ENCODE measurements around the gene SCAMP1.
"Not testable (repeated sequence)": the region's sequence is repeated elsewhere in the genome, so short reads cannot be mapped to it uniquely, and the experiment has no call there.

Gene SCAMP1

DNA sequence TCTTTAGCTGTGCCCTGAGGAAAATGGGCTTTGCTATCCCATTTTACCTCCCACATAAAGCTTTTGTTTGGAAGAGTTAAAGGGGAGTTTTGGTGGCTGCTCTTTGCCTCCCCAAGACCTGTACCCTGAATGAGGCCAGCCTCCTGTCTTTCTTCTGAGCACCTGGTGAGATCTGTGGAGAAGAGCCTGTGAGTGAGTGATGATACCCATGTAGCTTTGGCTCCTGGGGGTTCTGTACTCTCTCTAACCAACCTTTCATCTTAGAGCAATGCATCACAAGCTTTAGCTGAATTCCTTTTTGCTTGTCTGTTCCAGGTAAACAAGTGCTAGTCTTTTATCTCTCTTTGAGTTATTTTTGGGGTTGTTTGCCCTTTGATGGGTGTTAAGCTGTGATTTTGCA, 73.6 kb downstream of the SCAMP1 start:
- DNase-seq: no peak

DNA sequence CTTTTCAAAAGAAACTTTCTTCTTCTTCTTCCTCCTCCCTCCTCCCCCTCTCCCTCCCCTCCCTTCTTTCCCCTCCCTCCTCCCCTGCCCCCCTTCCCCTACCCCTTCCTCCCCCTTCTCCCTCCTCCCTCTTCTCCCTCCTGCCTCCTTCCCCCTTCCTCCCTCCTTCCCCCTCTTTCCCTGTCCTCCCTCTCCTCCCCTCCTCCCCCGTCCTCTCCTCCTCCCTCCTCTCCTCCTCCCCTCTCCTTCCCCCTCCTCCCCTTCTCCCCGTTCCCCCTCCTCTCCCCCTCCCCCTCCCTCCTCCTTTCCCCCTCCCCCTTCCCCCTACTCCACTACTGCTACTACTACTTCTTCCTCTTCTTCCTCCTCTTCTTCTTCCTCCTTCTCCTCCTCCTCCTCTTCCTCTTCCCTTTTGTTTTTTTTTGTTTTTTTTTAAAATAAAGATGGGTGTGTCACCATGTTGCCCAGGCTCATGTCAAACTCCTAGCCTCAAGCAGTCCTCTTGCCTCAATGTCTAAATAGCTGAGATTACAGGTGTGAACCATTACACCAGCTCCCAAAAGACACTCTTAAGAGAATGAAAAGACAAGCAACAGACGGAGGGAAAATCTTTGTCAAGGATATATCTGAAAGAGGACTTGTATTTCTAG, 87.5 kb downstream of the SCAMP1 start:
- no peak for DNase-seq

DNA sequence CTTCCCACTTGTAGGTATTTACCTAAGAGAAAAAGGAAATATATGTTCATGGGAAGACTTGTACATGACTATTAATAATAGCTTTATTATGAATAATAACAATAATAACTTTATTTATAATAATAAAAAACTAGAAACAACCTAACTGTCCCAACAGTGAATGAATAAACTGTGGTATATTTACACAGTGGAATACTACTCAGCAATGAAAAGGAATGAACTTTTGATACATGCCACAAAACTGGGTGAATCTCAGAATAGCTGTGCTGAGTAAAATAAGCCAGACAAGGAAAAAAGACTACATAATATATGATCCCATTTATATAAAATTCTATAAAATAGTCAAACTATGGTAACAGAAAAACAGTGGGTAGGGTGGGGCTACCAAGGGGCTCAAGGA, 88.7 kb downstream of the SCAMP1 start:
- DNase-seq: no peak

DNA sequence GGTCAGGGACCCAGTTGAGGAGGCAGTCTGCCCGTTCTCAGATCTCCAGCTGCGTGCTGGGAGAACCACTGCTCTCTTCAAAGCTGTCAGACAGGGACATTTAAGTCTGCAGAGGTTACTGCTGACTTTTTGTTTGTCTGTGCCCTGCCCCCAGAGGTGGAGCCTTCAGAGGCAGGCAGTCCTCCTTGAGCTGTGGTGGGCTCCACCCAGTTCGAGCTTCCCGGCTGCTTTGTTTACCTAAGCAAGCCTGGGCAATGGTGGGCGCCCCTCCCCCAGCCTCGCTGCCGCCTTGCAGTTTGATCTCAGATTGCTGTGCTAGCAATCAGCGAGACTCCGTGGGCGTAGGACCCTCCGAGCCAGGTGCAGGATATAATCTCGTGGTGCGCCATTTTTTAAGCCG, 97.1 kb downstream of the SCAMP1 start:
- not testable (repeated sequence) for DNase-seq

DNA sequence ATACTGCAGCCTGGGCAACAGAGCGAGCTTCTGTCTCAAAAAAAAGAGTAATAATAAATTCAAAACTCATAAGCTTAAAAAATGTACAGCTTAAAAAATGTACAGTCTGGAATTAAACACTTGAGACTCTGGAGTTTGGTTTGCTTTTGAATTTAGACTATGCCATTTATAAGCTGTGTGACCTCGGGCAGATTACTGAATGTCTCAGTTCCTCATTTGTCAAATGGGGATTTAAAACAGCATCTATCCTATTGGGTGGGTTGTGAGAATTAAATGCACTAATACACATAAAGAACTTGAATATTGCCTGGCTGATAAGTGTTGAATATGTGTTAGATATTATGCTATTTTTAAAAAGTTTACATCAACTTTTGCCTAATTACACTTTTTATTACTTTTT, 98.4 kb downstream of the SCAMP1 start:
- no peak for DNase-seq

DNA sequence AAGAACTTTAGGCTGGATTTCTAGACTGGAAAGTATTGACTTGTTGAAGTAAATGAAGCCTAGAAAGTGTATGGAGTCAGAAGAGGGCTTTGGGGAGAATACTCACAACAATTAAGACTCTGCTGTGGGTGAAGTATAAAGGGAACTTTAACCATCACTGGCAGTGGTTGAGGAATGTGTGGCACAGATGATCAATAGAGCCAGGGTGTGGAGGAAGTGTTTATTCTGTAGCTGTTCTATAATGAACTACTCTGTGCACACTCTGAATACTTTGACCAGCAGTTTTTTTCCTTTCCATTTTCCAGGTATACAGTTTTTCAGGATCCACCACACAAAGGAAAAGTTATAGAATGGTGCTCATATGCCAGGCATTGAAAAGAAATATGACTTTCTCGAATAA, 106.7 kb downstream of the SCAMP1 start:
- no peak for DNase-seq

DNA sequence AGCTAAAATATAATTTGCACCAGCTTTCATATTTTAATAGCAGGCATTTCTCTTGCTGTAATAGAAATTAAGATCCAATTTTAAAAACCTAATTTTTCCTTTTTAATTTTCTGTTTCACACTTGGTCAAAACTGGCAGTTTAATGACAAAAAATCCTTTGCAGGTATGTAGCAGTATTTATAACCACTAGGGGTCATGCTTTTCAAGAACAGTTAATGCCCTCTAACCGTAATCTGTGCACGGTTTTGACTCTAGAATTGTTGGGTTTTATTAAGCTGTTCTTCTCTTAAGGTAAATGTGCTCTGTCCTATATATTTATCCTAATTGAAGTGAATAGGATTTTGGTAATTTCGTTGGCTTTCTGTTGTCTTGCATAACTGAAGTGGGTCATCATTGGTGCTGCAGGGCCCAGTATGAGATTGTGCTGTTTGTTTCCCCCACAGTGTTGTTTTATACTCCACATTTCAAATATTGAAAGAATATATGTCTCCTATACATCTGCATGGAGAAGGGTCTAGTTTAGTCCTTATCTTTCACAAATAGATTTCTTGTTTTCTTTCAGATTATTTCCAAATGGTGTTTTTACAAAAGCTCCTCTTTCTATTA, 107.4 kb downstream of the SCAMP1 start:
- peak; percentile 30 for DNase-seq

DNA sequence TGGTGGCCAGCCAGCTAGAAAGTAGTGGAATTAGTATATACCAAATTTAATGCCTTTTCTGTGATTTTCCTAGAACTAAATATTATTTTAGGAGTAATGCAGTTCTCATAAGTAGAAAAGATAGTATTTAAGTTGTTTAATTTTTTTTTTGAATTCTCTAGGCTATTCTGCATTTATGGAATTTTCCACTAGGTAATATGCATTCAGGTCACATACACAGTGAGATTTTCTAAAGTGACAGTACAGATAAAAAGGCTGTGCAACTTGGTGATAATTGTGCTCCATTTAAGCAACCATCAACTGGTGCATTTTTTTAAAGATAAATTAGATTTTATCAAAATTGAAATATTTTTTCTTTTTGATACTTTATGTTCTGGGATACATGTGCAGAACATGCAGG, 111.5 kb downstream of the SCAMP1 start:
- no peak for DNase-seq

DNA sequence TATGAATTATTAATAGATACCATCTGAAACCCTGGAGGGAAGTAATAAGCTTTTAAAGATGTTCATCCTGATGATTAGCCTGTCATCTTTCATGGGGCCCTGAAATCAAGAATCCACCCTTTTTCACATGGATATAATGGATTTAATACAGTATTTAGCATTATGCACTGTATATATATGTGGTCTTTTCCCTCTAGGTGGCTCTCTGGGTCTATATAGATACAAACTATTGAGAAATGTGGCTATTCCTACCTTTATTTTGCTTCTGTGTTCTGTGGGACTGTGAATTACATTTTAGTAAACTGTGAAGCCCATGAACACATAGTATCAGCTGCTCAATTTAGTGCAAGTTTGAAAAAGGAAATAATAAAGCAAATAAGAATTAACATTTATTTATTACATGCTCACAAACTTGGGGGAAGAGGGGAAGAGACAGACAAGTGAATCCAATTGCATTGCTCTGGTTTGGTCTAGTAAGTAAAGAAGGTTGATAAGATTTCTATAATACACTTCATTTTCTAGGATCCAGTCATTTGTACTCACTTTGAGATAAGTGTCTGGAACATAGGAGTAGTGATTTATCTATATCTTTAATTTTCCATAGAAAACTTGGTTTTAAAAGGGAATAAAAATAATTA, 112.2 kb downstream of the SCAMP1 start:
- peak; percentile 41 for DNase-seq

DNA sequence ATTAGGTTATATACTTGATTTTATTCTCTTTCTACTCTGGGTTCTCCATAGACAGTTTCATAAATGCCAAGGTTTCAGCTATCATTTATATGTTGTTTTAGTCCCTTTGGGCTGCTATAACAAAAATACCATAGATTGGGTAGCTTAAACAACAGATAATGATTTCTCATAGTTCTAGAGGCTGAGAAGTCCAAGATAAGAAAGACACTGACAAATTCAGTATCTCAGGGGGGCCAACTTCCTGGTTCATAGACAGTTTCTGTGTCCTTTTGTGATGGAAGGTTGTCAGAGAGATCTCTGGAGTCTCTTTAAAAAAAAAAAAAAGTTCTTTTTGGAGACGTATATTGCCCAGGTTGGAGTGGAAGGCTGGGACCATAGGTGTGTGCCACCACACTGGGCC, 113.3 kb downstream of the SCAMP1 start:
- no peak for DNase-seq

DNA sequence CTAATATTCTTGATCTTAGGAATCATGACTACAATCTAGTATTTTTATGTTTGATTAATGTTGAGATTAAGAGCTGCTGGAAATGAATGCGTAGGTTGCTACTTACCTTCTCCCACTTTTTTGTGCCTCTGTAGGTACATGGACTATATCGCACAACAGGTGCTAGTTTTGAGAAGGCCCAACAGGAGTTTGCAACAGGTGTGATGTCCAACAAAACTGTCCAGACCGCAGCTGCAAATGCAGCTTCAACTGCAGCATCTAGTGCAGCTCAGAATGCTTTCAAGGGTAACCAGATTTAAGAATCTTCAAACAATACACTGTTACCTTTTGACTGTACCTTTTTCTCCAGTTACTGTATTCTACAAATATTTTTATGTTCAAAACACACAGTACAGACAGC, 115.0 kb downstream of the SCAMP1 start:
- DNase-seq: no peak

DNA sequence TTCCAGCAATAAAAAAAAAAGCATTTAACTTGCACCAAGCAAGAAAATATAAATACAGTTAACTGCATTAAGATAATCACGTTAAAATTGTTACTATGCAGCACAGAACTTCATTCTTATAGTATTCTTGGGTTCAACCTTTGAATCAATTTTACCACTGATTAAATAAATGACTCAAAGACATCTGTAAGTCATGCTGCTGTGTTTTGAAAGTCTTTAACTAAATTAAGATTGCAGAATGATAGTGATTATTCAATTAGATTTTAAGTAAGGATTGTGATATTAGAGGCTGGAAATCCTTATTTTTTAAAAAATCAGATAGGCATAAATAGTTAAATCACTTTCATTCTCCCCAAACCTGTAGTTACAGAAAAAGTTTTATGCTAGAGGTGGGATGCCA, 116.4 kb downstream of the SCAMP1 start:
- no peak for DNase-seq

DNA sequence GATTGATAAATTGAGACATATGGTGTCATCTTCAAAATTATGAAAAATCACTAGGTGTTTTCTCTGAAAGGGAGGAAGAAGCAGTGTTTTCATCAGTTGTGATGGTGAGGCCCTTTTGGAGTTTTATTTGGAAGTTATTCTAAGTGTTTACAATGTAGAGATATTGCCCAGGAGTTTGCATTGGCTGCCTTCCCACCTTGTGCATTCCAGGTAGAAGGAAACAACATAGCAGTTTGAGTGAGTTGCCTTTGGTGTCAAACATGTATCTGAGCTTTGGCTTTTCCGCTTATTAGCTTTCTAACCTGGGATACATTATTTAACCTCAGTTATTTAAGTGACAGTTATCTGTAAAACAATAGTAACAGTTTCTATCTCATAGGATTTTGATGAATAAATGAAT, 122.5 kb downstream of the SCAMP1 start:
- DNase-seq: no peak

DNA sequence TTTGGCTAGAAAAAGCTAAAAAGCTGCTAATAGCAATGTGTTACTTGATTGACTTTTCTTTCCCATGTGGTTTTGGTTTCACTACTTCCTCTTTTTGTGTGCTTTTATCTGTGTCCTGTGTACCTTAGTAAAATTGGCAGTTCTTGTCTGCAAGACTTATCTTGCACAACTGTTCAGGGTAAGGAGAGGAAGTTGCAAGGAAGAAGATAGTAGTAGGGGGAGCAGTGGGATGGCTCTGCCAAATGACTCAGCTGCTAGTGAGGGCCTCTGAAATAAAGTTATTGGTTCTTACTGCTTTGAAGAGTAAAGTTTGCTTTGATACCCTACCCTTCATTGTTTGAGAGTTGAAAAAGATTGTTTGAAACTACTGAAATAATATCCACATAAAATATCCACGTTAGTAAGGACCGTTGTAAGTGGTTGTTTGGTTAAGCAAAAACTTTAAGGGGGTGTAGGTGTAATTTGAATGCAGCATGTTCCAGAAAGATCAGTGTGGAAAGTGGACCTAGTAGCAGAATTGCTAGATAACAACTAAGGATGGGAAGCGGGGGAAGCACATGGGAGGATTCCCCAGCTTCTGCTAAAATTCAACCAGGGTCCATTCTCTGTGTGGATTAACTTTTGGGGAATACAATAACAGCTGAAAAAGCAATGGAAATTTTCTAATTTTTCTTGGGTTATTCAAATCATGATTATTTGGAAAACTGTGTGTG, 123.5 kb downstream of the SCAMP1 start:
- DNase-seq: no peak

DNA sequence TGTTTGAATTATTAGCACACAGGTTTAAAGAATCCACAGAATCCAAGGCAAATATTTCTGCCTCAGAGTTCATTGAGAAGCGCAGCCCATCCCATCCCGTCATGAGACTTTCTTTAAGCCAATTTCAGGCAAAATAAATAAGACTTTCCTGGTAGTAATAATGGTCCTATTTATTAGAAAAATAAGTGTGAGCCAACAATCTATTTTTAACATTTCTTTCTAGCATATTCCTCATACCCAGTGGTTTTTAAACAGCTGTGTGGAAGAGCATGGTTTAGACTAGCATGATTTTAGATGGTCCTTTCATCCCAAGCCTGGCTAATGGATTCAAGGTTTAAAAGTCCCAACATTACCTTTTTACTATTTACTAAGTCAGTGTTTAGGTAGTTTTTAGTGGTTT, 125.8 kb downstream of the SCAMP1 start:
- no peak for DNase-seq

DNA sequence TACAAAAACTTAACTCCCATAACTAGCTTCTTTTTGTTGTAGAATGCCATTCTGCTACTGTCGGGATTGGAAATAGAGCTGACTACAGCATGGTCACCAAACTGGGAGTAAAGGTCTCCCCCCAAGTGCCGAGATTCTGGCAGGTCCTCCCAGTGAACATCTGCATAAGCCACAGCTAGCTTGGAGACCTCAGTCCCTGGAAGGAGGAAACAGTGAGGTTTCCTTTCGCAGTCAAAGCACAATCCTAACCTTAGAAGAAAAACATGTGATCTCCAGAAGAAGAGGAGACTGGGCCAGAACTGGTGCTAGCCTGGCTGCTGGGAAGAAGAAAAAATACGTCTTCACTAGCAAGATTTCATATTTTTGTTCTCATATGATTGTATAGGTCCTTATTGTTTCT, 127.4 kb downstream of the SCAMP1 start:
- no peak for DNase-seq

DNA sequence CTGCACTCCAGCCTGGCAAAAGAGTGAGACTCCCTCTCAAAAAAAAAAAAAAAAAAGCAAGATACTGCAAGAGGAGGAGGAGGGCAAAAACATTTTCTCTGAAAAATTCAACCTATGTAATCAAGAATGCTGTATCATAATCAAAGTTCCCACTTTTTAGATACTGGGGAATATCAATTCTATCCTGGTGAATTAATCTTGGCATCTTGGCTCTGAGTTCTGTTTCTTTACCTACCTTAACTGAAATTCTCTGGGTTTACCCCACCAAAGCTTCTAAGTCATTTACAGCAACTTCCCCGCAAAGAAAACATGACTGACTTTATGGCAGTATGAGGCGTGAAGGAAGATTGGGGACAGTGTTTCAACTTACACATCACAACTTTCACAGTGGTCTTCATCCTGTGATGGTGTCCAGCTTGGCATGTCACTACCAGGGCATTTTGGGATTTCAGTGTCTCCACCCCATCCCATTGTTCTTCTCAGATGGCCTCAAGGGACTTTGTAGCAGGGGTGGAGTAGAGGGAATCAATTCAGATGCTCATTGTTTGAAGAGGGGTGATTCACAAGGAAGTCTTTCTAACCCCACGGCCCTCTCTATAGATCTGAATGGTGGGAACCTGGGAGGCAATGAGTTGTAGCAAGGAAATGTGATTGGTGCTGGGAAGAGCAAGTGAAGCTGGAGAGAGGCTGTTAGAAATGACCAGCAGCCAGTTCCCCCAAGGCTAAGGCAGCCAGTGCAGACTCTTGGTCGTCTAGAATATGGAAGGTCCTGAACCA, 130.5 kb downstream of the SCAMP1 start:
- DNase-seq: no peak

DNA sequence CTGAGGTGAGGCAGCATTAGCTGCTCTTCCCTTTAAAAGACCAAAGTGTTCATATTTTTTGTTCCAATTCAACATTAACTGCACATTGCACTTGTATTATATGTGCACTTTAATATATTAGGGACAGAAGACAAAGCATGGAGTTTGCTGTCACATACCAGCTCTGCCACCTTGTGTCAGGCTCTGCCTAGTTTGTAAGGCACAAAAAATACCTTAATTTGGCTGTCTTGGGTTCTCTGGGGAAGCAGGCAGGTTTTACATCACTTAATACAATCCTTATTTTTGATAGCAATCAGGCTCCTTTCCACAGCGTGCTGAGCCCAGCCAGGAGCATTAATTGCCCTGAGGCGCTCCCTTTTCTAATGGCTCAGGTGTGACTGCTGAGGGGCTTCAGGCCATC, 131.8 kb downstream of the SCAMP1 start:
- no peak for DNase-seq

DNA sequence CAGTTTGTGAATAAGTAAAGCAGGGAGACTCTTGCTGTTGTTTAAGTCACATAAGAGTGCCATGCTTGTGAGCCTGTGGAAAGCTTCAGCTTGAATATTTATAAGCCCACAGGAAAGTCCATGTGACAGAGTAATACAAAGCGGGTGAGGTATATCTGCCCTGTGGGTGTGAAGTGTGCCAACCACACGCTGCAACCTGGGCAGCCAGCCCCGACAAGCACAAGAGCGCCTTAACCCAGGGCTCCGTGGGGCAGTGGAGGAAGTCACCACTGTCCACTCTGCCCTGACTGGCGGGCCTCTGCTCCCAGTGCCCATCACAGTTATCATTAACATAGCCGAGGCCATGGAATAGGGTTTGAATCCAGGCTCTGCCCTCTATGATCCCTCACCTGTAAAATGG, 132.2 kb downstream of the SCAMP1 start:
- no peak for DNase-seq

DNA sequence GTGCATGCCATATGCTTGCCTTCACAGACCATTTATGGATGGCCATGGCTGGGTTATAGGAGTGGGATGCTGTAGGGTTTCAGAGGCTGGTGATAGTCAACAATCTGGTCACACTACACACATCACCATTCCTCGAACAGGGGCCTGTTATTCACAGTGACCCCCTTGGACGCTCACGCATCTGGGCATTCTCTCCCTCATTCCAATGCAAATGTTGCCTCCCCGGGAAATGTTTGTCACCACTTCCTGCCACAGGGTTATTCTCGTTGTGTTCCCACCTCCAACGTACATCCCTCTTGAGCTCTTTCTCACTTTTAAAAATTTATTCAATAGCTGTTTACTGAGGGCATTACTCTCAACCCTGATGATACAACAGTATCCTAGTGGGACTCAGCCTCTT, 135.4 kb downstream of the SCAMP1 start:
- no peak for DNase-seq

DNA sequence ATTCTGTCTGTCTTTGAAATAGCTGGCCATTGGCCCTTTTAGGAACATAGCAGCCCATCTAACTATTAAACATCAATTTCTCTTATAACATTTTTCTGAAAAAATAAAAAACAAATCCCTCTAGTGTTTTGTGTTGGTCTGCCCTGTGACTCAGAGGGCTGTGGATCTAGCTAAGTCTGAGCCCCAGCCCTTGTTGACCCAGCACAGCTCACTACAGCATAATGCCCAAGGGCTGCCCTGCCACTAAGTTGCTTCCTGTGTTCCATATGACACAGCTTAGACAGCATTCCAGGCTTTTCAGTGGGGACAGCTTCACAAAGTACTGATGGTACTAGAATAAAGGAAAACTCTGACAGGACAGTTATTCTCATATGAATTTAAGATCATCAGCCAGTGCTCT, 136.0 kb downstream of the SCAMP1 start:
- no peak for DNase-seq

DNA sequence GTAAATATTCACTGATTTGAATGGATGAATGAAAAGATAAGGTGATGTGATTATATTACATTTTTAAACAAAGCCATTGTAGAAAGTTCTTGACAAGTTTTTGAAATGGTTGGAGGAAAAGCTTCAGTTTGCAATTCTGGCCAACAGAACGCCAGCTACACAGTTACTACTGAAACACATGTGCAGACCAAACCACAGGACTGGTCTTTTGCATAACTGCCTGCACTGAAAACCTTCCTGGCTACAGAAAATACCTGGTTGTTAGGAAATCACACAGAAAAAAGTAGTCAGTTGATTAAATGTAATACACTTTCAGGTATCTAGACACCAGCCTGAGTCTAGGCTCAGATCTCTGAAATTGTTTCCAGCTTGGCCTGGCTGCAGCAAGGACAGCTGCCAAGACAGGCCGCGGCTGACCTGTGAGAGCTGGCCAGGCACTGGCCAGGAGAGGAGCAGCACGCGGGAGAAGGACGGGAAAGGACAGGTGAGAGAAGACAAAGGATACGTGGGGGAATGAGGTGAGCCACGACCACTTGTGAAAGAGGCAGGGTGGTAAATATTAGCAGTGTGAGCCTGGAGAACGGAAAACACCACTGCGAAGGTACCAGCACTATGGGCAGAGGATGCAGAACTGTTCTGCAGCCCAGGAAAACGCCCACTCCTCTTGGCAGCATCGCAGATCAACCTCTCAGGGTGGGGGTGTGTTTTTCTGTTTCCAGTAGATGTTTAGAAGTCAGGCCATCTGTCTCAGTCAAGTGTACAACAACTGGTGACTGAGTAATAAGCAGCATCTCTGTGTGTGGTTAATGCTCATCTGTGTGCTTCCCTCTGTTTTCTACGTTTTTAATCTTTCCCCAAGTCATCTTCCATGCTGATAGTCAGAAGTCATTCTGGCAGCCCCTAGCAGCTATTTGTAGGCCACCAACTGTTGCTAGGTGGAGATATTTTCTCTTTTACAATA, 137.4 kb downstream of the SCAMP1 start:
- peak; percentile 72 for DNase-seq

Measured in NCI-H1694 (cell line).